GM12878 (cell line): ENCODE measurements around the gene SPTBN1. TPM values are rescaled to one million over a fixed set of nuclear protein-coding genes. Genes with fewer than 3 reads are reported as not detected.

ENCODE experiments used
- ATAC-seq: fragments of 200-7000 bp; cut with Tn5 transposase; 3 replicates; pipeline ENCODE4 v1.9.1; 2020; ENCODE audit warnings: mild to moderate bottlenecking, moderate library complexity
- BruUV-seq: library from RNA; stranded (reverse); fragments of 400-500 nt; replicated peaks from 2 replicates; lab custom pipeline; 2021; lab: Mats Ljungman, UMichigan
- CTCF ChIA-PET: fragments of 300-600 bp; sonication (Branson Sonifier 250); formaldehyde crosslinking; extraction: SDS; loops from one replicate; lab custom pipeline; 2021; ENCODE audit warnings: inconsistent platforms; lab: Yijun Ruan, JAX
- POLR2A ChIA-PET: fragments of 350-600 bp; formaldehyde crosslinking; extraction: SDS; loops from one replicate; lab custom pipeline; 2021; ENCODE audit warnings: inconsistent platforms; lab: Charles Lee
- RAD21 ChIA-PET: fragments of 300-600 bp; sonication (Branson Sonifier 250); formaldehyde crosslinking; loops from one replicate; lab custom pipeline; 2023; ENCODE audit warnings: antibody characterized with exemption; ENCODE audit not compliant: unreplicated experiment; lab: Charles Lee
- SMC1A ChIA-PET: fragments of 300-600 bp; sonication (Branson Sonifier 250); formaldehyde crosslinking; loops from one replicate; lab custom pipeline; 2023; ENCODE audit not compliant: unreplicated experiment, uncharacterized antibody; lab: Charles Lee
- DNase-seq: peaks from one replicate; pipeline ENCODE4 v3.0.0-alpha.2; 2011; ENCODE audit warnings: low read depth, low spot score
- FAIRE-seq: peaks from 3 replicates; lab custom pipeline; 2011; peaks lifted over from hg19 to GRCh38; lab: Jason Lieb, UNC
- H2AFZ ChIP-seq: 2 replicates; pipeline ENCODE4 v1.6.0; 2011; ENCODE audit warnings: low read depth, low read length, control low read depth; ENCODE audit not compliant: control insufficient read depth
- H3K27ac ChIP-seq: 2 replicates; pipeline ENCODE4 v1.5.1; 2011; ENCODE audit warnings: control low read depth; ENCODE audit not compliant: control insufficient read depth, insufficient read depth
- H3K27me3 ChIP-seq, 2 experiments: replicated peaks in 1 of 2; 2 replicates each; pipeline versions ENCODE4 v1.6.0 to v1.6.1; 2011; ENCODE audit warnings: low read length in 1 of 2; ENCODE audit not compliant: control insufficient read depth in 2 of 2, insufficient read depth in 2 of 2
- H3K36me3 ChIP-seq, 2 experiments: 2 replicates each; pipeline ENCODE4 v1.5.1; 2011; ENCODE audit warnings: low read length in 1 of 2; ENCODE audit not compliant: control insufficient read depth in 2 of 2, insufficient read depth in 2 of 2
- H3K4me1 ChIP-seq: 2 replicates; pipeline ENCODE4 v1.6.1; 2011; ENCODE audit warnings: mild to moderate bottlenecking, low read length, moderate library complexity, mixed read lengths; ENCODE audit not compliant: control insufficient read depth, insufficient read depth
- H3K4me2 ChIP-seq: 2 replicates; pipeline ENCODE4 v1.6.0; 2011; ENCODE audit warnings: control low read depth; ENCODE audit not compliant: control insufficient read depth, insufficient read depth
- H3K4me3 ChIP-seq: fragments of 200-600 bp; sonication (generic); 2 replicates; pipeline ENCODE4 v1.5.1; 2016
- H3K79me2 ChIP-seq: 2 replicates; pipeline ENCODE4 v1.6.0; 2011; ENCODE audit warnings: low read length; ENCODE audit not compliant: control insufficient read depth, insufficient read depth
- H3K9ac ChIP-seq: 2 replicates; pipeline ENCODE4 v1.8.0; 2011; ENCODE audit warnings: low read length, control low read depth, mixed read lengths; ENCODE audit not compliant: control insufficient read depth, insufficient read depth
- H3K9me3 ChIP-seq: replicated peaks from 3 replicates; pipeline ENCODE4 v1.5.1; 2011; ENCODE audit warnings: mild to moderate bottlenecking, low read length; ENCODE audit not compliant: control insufficient read depth, insufficient read depth
- H4K20me1 ChIP-seq: 2 replicates; pipeline ENCODE4 v1.6.0; 2011; ENCODE audit not compliant: control insufficient read depth, insufficient read depth
- ATF7 ChIP-seq: fragments of 450-650 bp; IDR thresholded peaks from 2 replicates; pipeline ENCODE4 v1.6.1; 2016; ENCODE audit warnings: low read depth, mild to moderate bottlenecking
- BHLHE40 ChIP-seq, 2 experiments: fragments of 450-650 bp in 1 of 2; IDR thresholded peaks; 2 replicates each; pipeline ENCODE4 v1.6.1; 2011 to 2017; ENCODE audit warnings: low read depth in 2 of 2, borderline replicate concordance in 1 of 2, improper control_type of control experiment in 1 of 2, low read length in 1 of 2, mild to moderate bottlenecking in 1 of 2
- CTCF ChIP-seq, 3 experiments: IDR thresholded peaks in 2 of 3; conservative IDR thresholded peaks in 1 of 3; 2 replicates each; pipeline ENCODE4 v1.5.1; 2011; ENCODE audit warnings: low read depth in 3 of 3, low read length in 3 of 3, mild to moderate bottlenecking in 3 of 3, control low read depth in 2 of 3, moderate library complexity in 2 of 3, inconsistent platforms in 1 of 3, mixed read lengths in 1 of 3; ENCODE audit not compliant: control insufficient read depth in 2 of 3, insufficient read depth in 1 of 3; ENCODE audit errors: extremely low read depth in 1 of 3
- HCFC1 ChIP-seq: fragments of 150-350 bp; IDR thresholded peaks from 2 replicates; pipeline ENCODE4 v1.6.1; 2014; ENCODE audit warnings: low read length
- MTA3 ChIP-seq: IDR thresholded peaks from 2 replicates; pipeline ENCODE4 v1.6.1; 2012; ENCODE audit warnings: low read length, inconsistent platforms, borderline replicate concordance
- POU2F2 ChIP-seq: IDR thresholded peaks from 3 replicates; pipeline ENCODE4 v1.6.1; 2011; ENCODE audit warnings: low read depth, mild to moderate bottlenecking, low read length, borderline replicate concordance
- RAD21 ChIP-seq: IDR thresholded peaks from 2 replicates; pipeline ENCODE4 v1.6.1; 2011; ENCODE audit warnings: mild to moderate bottlenecking, low read depth, low read length, moderate library complexity; ENCODE audit not compliant: insufficient read depth
- RUNX3 ChIP-seq: IDR thresholded peaks from 2 replicates; pipeline ENCODE4 v1.6.1; 2012; ENCODE audit warnings: low read length, inconsistent platforms
- SMC3 ChIP-seq: IDR thresholded peaks from 2 replicates; pipeline ENCODE4 v1.6.1; 2011; ENCODE audit warnings: low read length, improper control_type of control experiment, borderline replicate concordance
- SPI1 ChIP-seq: IDR thresholded peaks from 2 replicates; pipeline ENCODE4 v1.6.1; 2011; ENCODE audit warnings: low read depth, mild to moderate bottlenecking, low read length, moderate library complexity, borderline replicate concordance; ENCODE audit not compliant: insufficient read depth
- WGBS: methylation state at CpG from one replicate; pipeline ENCODE4 v1.1.6; 2016; ENCODE audit warnings: low lambda C conversion rate; ENCODE audit not compliant: insufficient replicate concordance, insufficient coverage; ENCODE audit errors: missing lambda C conversion rate; 5-methylcytosine and 5-hydroxymethylcytosine counted together
- in situ Hi-C: fragments of 300-500 bp; cut with MboI; formaldehyde crosslinking; loops from 9 replicates; pipeline ENCODE4 v1.14.3; 2018; ENCODE audit warnings: mixed read lengths
- intact Hi-C: fragments of 100-400 bp; cut with micrococcal nuclease; formaldehyde crosslinking; loops from one replicate; pipeline ENCODE4 v1.14.2; 2022; ENCODE audit not compliant: unreplicated experiment
- polyA plus RNA-seq, 11 experiments: library from polyadenylated mRNA; depleted of rRNA in 4 of 11; unstranded in 6 of 11; stranded (reverse) in 5 of 11; fragments of >200 nt; fragmentation: Nextera tagmentation in 4 of 11; fragmentation: Illumina TruSeq in 1 of 11; extraction: Ambion mirVana in 4 of 11; extraction: Trizol in 1 of 11; gene quantifications; 1 replicate in 1 of 11; 2 replicates in 10 of 11; pipeline versions ENCODE4 v1.2.1 to v1.2.3, GENCODE V29; 2011 to 2016; ENCODE audit warnings: inconsistent platforms in 2 of 11, missing spikeins in 2 of 11, low read depth in 1 of 11
- total RNA-seq, 4 experiments: library from RNA; depleted of rRNA in 3 of 4; stranded (reverse); fragments of >200 nt in 3 of 4; fragmentation: Illumina TruSeq in 1 of 4; extraction: Trizol in 1 of 4; gene quantifications; 2 replicates each; pipeline versions ENCODE4 v1.2.1 to v1.2.3, GENCODE V29; 2013 to 2021

Gene SPTBN1
- total and polyA plus RNA-seq, 10 of the 15 experiments (the other 5 are each of a cell fraction or from before 2014, with no cell fraction given), result 20.6 to 154 (median 76.7) TPM

GRCh38 chr2:54502731-54503130, 46.6 kb downstream of the SPTBN1 start (continued):
- no peak for TF ChIP-seq POU2F2
- TF ChIP-seq SPI1, result no peak

GRCh38 chr2:54503192-54503591, 47.1 kb downstream of the SPTBN1 start:
- Histone ChIP-seq H3K79me2 (no peaks in the 10 kb centered on the region), H3K4me2 (no peak overlapping the region), H3K9ac (no peak overlapping the region), H3K27ac (no peak overlapping the region), H4K20me1 (no peaks in the 10 kb centered on the region), H3K4me3 (no peak overlapping the region), H3K4me1 (no peaks in the 10 kb centered on the region), H3K36me3 (no peaks in the 10 kb centered on the region), H2AFZ (no peak overlapping the region), H3K9me3 (no peaks in the 10 kb centered on the region), H3K27me3 (no peaks in the 10 kb centered on the region; a peak in 3 of 4 replicates)
- SMC1A ChIA-PET, result interaction anchor here (0.7 to 4.2 kb wide), 17 partner anchors 10 to 1079 kb away, joined by 3 to 22 read pairs (median 3); a partner anchor contains a TSS
- CTCF ChIA-PET, result interaction anchor here (0.6 to 4.2 kb wide), 33 partner anchors 10 to 480 kb away, joined by 3 to 36 read pairs (median 4); no protein-coding TSS in a partner anchor
- intact Hi-C loops, result loop anchor here (2.0 to 5.0 kb wide), 3 partner anchors 296 to 451 kb away; no protein-coding TSS in a partner anchor
- FAIRE-seq, result no peak
- in situ Hi-C loops, result no loop called here
- DNase-seq, result no peak
- TF ChIP-seq MTA3 (no peak), ATF7 (no peak), CTCF (IDR thresholded peaks at IDR 0.05 in 2 of 3, conservative IDR thresholded peaks at IDR 0.05 in 1 of 3; ENCODE audit: control insufficient read depth in 2 of 3, extremely low read depth in 1 of 3, insufficient read depth in 1 of 3, low read depth in 3 of 3, low read length in 3 of 3) (peak; percentile 63 to 75 (median 70)), RAD21 (peak; percentile 81), HCFC1 (no peak), SMC3 (peak; percentile 74), BHLHE40 (IDR thresholded peaks at IDR 0.05; ENCODE audit: borderline replicate concordance in 1 of 2, low read depth in 2 of 2, low read length in 1 of 2) (no peak), RUNX3 (0 out of 2 replicates have a peak, but pooled peaks have one; percentile 20)
- BruUV-seq, result no TSS peak
- peak; percentile 92 for ATAC-seq
- RAD21 ChIA-PET, result interaction anchor here (1.0 to 4.1 kb wide), 7 partner anchors 162 to 396 kb away, joined by 3 to 17 read pairs (median 3); no protein-coding TSS in a partner anchor
- 19% methylated on average over 3 of the region's 3 CpGs for WGBS
- POLR2A ChIA-PET, result interaction anchor here (0.6 kb wide), 1 partner anchor 545 kb away, joined by 3 read pairs; no protein-coding TSS in a partner anchor
